Nephron (organoid): ENCODE results near the gene RUNX2.
A peak's percentile ranks its signal among the peaks of the same experiment; 100 is the strongest.

Experiments used
- H3K27ac Mint-ChIP-seq, 3 experiments: 2 replicates each; pipeline ENCODE4 v1.8.0; 2020; ENCODE audit warnings: mixed read lengths in 3 of 3, mild to moderate bottlenecking in 2 of 3, moderate library complexity in 1 of 3
- H3K27me3 Mint-ChIP-seq: 2 replicates; pipeline ENCODE4 v1.8.0; 2021; ENCODE audit warnings: low read depth, mild to moderate bottlenecking, moderate library complexity, mixed read lengths
- H3K36me3 Mint-ChIP-seq: 2 replicates; pipeline ENCODE4 v1.8.0; 2020; ENCODE audit warnings: low read depth, mixed read lengths
- H3K4me1 Mint-ChIP-seq: 2 replicates; pipeline ENCODE4 v1.8.0; 2020; ENCODE audit warnings: mixed read lengths
- H3K4me3 Mint-ChIP-seq, 3 experiments: 2 replicates each; pipeline ENCODE4 v1.8.0; 2020; ENCODE audit warnings: mild to moderate bottlenecking in 3 of 3, mixed read lengths in 3 of 3, moderate library complexity in 2 of 3
- H3K9me3 Mint-ChIP-seq: 2 replicates; pipeline ENCODE4 v1.8.0; 2020; ENCODE audit warnings: mixed read lengths
- TF ChIP-seq, protein P1 (sequence below), 3 experiments: fragments of 200-600 bp; sonication (generic); IDR thresholded peaks; one replicate each; pipeline ENCODE4 v1.5.0; 2021; ENCODE audit warnings: antibody characterized with exemption in 3 of 3; ENCODE audit not compliant: unreplicated experiment in 3 of 3

Gene RUNX2

DNA sequence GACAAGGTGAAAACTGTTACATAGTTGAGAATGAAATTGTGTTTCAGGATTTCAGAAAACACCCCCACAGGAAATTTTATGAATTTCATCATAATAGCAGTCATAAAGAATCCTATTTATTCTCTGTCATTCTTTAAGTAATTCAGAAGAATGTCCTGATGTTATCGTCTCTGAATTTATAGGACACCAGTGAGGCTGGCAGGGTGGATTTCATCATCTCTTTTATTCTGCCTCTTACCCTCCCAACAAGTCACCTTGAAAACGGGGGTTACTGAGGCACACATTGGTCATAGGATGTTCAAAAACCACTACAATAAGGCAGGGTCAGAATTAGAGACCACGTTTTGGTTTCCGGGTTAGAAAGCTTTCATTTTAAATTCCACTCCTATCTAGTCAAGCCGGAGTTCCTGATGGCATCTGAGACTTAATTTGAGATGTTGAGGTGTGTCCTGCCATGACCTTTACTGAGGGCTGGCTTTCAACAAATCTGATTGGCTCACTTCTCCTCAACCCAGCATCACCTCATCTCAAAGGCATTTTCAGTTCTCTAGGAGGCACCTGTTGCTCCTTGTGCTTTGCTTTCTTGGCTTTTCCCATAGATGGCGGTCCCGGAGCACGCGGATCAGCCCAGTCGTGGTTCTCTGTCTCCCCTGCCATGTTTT lies 280.3 kb downstream of the RUNX2 start:
- H3K27ac Mint-ChIP-seq, result no peak overlapping the region
- no peaks in the 10 kb centered on the region for H3K36me3 Mint-ChIP-seq
- H3K4me3 Mint-ChIP-seq, result no peak overlapping the region
- peaks cover under 1% of the 10 kb centered on the region for H3K4me1 Mint-ChIP-seq
- TF ChIP-seq, protein P1, sequence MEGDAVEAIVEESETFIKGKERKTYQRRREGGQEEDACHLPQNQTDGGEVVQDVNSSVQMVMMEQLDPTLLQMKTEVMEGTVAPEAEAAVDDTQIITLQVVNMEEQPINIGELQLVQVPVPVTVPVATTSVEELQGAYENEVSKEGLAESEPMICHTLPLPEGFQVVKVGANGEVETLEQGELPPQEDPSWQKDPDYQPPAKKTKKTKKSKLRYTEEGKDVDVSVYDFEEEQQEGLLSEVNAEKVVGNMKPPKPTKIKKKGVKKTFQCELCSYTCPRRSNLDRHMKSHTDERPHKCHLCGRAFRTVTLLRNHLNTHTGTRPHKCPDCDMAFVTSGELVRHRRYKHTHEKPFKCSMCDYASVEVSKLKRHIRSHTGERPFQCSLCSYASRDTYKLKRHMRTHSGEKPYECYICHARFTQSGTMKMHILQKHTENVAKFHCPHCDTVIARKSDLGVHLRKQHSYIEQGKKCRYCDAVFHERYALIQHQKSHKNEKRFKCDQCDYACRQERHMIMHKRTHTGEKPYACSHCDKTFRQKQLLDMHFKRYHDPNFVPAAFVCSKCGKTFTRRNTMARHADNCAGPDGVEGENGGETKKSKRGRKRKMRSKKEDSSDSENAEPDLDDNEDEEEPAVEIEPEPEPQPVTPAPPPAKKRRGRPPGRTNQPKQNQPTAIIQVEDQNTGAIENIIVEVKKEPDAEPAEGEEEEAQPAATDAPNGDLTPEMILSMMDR (IDR thresholded peaks at IDR 0.05; ENCODE audit: unreplicated experiment in 3 of 3), result no peak
- peaks cover 5% of the 10 kb centered on the region for H3K9me3 Mint-ChIP-seq
- peaks cover 45% of the 10 kb centered on the region for H3K27me3 Mint-ChIP-seq

DNA sequence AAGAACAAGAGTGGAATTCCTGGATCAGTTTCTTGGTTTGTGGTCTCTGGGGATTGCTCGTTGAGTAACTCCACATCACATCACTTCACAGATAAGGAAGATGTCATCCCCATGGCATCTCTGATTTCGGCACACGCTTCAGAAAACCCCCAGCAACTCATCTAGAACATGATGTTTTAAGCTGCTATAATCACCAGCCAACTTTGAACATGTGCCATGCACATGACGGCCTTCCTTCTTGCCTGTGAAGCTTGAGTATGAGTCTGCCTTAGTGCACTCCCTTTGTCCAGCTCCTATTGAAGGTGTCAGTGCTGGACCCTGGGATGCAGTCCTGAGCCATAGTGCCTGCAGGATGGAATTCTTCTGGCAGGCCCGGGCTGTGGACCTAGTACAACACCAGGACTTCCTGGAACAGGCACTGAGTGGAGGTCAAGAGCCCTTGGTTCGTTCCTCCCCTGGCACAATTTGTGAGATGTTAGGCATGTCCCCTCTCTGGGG lies 281.1 kb downstream of the RUNX2 start:
- Mint-ChIP-seq H3K27me3 (peaks cover 47% of the 10 kb centered on the region), H3K4me1 (peaks cover 6% of the 10 kb centered on the region), H3K36me3 (no peaks in the 10 kb centered on the region), H3K27ac (no peak overlapping the region), H3K4me3 (no peak overlapping the region), H3K9me3 (peaks cover 4% of the 10 kb centered on the region)
- TF ChIP-seq, protein P1 (IDR thresholded peaks at IDR 0.05; ENCODE audit: unreplicated experiment in 3 of 3), result no peak

DNA sequence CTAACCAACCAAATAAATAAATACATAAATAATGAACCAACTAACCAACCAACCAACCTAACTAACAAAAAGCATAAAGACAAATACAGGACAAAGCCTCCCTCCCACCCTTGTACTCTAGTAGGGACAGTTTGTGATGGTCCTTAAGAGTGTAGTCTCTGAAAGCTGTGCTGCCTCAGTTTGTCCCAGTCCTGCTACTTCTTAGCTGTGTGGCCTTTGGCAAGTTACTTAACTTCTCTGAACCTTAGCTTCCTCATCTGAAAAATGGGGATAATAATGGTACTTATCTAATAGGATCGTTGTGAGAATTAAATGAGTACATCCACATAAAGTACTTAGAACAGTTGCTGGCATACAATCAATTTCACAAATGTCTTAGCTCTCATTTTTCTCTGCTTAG lies 282.2 kb downstream of the RUNX2 start:
- Mint-ChIP-seq H3K4me1 (peaks cover 6% of the 10 kb centered on the region), H3K27me3 (peaks cover 46% of the 10 kb centered on the region), H3K9me3 (no peaks in the 10 kb centered on the region), H3K27ac (no peak overlapping the region), H3K36me3 (no peaks in the 10 kb centered on the region), H3K4me3 (no peak overlapping the region)
- TF ChIP-seq, protein P1 (IDR thresholded peaks at IDR 0.05; ENCODE audit: unreplicated experiment in 3 of 3), result no peak

DNA sequence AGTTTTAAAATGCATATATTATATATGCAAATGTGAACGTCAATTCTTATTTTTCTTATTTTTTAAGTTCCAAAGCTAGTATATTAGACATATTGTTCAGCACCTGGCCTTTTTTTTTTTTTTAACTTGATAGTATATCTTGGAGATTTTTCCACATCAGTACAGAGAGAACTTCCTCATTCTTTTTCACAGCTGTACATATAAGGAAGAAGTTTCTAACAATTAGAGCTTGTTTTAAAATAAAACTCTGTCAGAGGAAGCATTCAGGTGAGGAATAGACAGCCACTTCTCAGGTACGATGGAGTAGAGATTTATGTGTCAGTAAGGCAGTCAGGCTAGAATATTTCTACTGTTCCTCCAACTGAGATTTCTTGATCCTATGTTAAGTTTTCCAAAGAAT lies 282.7 kb downstream of the RUNX2 start:
- no peak overlapping the region for H3K27ac Mint-ChIP-seq
- no peak overlapping the region for H3K4me3 Mint-ChIP-seq
- H3K4me1 Mint-ChIP-seq, result peaks cover 6% of the 10 kb centered on the region
- TF ChIP-seq, protein P1 (IDR thresholded peaks at IDR 0.05; ENCODE audit: unreplicated experiment in 3 of 3), result no peak
- no peaks in the 10 kb centered on the region for H3K9me3 Mint-ChIP-seq
- no peaks in the 10 kb centered on the region for H3K36me3 Mint-ChIP-seq
- peaks cover 46% of the 10 kb centered on the region for H3K27me3 Mint-ChIP-seq

DNA sequence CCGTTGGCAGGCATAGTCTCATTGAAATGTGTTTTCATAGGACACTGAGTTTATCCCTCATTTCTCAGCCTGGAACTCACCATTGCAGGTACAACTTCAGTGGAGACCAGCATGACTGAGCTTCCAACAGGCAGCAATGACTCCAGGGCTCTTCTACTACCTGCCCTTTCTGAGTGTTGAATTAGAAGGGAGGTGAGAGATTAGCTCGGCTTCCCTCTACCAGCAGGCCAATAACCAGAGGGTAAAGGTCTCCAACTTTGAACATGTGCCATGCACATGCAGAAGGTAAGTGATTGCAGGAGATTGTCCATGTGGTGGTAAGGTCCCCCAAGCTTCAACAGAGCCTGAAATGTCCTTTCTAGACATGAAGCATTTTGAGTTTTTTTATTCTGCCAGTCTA lies 283.4 kb downstream of the RUNX2 start:
- Mint-ChIP-seq H3K27ac (peak overlapping the region in 1 of 3 experiments; percentile 32), H3K4me1 (peaks cover 6% of the 10 kb centered on the region), H3K9me3 (no peaks in the 10 kb centered on the region), H3K36me3 (no peaks in the 10 kb centered on the region), H3K27me3 (peaks cover 48% of the 10 kb centered on the region), H3K4me3 (no peak overlapping the region)
- TF ChIP-seq, protein P1 (IDR thresholded peaks at IDR 0.05; ENCODE audit: unreplicated experiment in 3 of 3), result no peak

DNA sequence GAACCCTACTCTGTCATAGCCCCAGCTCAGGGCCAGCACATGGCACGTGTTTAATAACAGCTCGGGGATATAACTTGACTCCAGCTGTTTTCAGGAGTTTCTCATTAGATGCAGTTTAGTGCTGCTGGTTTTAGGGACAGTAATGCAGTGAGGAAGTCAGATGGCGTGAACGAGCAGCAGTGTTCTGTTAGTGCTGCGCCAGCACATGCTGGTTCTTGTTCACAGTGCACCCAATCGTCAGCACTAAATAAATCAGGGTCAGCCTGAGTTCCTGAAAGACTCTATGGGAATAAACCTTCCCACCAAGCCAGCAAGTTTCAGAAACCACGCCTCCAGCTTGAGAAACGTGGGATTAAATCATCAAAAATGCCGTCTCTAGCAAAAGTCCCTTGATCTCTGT lies 285.5 kb downstream of the RUNX2 start:
- Mint-ChIP-seq H3K9me3 (no peaks in the 10 kb centered on the region), H3K36me3 (no peaks in the 10 kb centered on the region), H3K4me1 (peaks cover 6% of the 10 kb centered on the region), H3K27me3 (peaks cover 37% of the 10 kb centered on the region), H3K27ac (peak overlapping the region; percentile 24 to 63 (median 52)), H3K4me3 (peak overlapping the region in 1 of 3 experiments; percentile 42)
- TF ChIP-seq, protein P1 (IDR thresholded peaks at IDR 0.05; ENCODE audit: unreplicated experiment in 3 of 3), result peak in 1 of 3 experiments; percentile 6
